Upper lobe of left lung (tissue), 4 donors: ENCODE results near the gene ARHGEF26.

Experiments
- CTCF ChIP-seq, 6 experiments: fragments of 450-650 bp in 4 of 6; fragments of 200-600 bp in 2 of 6; sonication (generic) in 2 of 6; IDR thresholded peaks; one replicate each; pipeline ENCODE4 v1.5.1; 2016 to 2019; ENCODE audit warnings: antibody characterized with exemption in 6 of 6
- POLR2A ChIP-seq, 4 donors: fragments of 450-650 bp; IDR thresholded peaks; one replicate each; pipeline ENCODE4 v1.5.1; 2016 to 2017; ENCODE audit warnings: antibody characterized with exemption in 4 of 4, mild to moderate bottlenecking in 2 of 4

GRCh38 chr3:154224366-154224765, 103.2 kb downstream of the ARHGEF26 start:
- TF ChIP-seq CTCF (IDR thresholded peaks at IDR 0.05) (no peak), POLR2A (IDR thresholded peaks at IDR 0.05) (no peak)
